Caco-2 (cell line): ENCODE results near the gene OTOGL. TPM values are rescaled to one million over a fixed set of nuclear protein-coding genes. Genes with fewer than 3 reads are reported as not detected.
"Not testable (repeated sequence)": the region's sequence is repeated elsewhere in the genome, so short reads cannot be mapped to it uniquely, and the experiment has no call there.

Experiments used
- BruUV-seq: library from RNA; stranded (reverse); fragments of 400-500 nt; replicated peaks from 2 replicates; lab custom pipeline; 2021; lab: Mats Ljungman, UMichigan
- CTCF ChIA-PET: fragments of 300-600 bp; sonication (Branson Sonifier 250); formaldehyde crosslinking; loops from one replicate; lab custom pipeline; 2022; ENCODE audit warnings: antibody characterized with exemption; lab: Charles Lee
- POLR2A ChIA-PET: fragments of 300-600 bp; sonication (Branson Sonifier 250); formaldehyde crosslinking; loops from one replicate; lab custom pipeline; 2022; ENCODE audit warnings: antibody characterized with exemption; lab: Charles Lee
- DNase-seq, 2 experiments: peaks; one replicate each; pipeline versions ENCODE4 v3.0.0 to v3.0.0-alpha.2; 2020 to 2022
- H3K27me3 ChIP-seq: replicated peaks from 2 replicates; pipeline ENCODE4 v1.6.0; 2011; ENCODE audit warnings: low read length; ENCODE audit not compliant: control insufficient read depth, insufficient read depth
- H3K36me3 ChIP-seq: 2 replicates; pipeline ENCODE4 v1.5.1; 2011; ENCODE audit warnings: low read length; ENCODE audit not compliant: control insufficient read depth, insufficient read depth
- H3K4me1 ChIP-seq: fragments of 250-450 bp; sonication (Bioruptor Pico); 2 replicates; pipeline ENCODE4 v1.5.1; 2020; ENCODE audit warnings: mild to moderate bottlenecking
- H3K4me3 ChIP-seq: 2 replicates; pipeline ENCODE4 v1.5.1; 2011; ENCODE audit warnings: low read depth, mild to moderate bottlenecking, control low read depth, low read length
- H3K9me3 ChIP-seq: fragments of 250-450 bp; sonication (Bioruptor Pico); 2 replicates; pipeline ENCODE4 v1.5.1; 2020; ENCODE audit warnings: mild to moderate bottlenecking, moderate library complexity
- H3K27ac Mint-ChIP-seq: one replicate; pipeline ENCODE4 v1.8.0; 2022; ENCODE audit warnings: mixed read lengths; ENCODE audit not compliant: unreplicated experiment
- H3K27me3 Mint-ChIP-seq: one replicate; pipeline ENCODE4 v1.8.0; 2022; ENCODE audit warnings: mixed read lengths; ENCODE audit not compliant: insufficient read depth, unreplicated experiment
- H3K36me3 Mint-ChIP-seq: one replicate; pipeline ENCODE4 v1.8.0; 2022; ENCODE audit warnings: mild to moderate bottlenecking, mixed read lengths; ENCODE audit not compliant: insufficient read depth, unreplicated experiment
- H3K4me1 Mint-ChIP-seq: one replicate; pipeline ENCODE4 v1.8.0; 2022; ENCODE audit warnings: low read depth, mixed read lengths; ENCODE audit not compliant: unreplicated experiment
- H3K4me3 Mint-ChIP-seq: one replicate; pipeline ENCODE4 v1.8.0; 2022; ENCODE audit warnings: mild to moderate bottlenecking, moderate library complexity, mixed read lengths; ENCODE audit not compliant: unreplicated experiment
- H3K9me3 Mint-ChIP-seq: one replicate; pipeline ENCODE4 v1.8.0; 2022; ENCODE audit warnings: mixed read lengths; ENCODE audit not compliant: unreplicated experiment
- intact Hi-C: fragments of 100-400 bp; cut with micrococcal nuclease; formaldehyde crosslinking; loops from one replicate; pipeline ENCODE4 v1.10.0; 2022; ENCODE audit not compliant: unreplicated experiment
- total RNA-seq: library from RNA; stranded (reverse); gene quantifications from 2 replicates; pipeline ENCODE4 v1.2.3, GENCODE V29; 2022
- TF ChIP-seq, protein P1 (sequence below), 2 experiments: fragments of 200-600 bp in 1 of 2; IDR thresholded peaks; 1 replicate in 1 of 2; 2 replicates in 1 of 2; pipeline versions ENCODE4 v1.5.1 to v1.8.0; 2011 to 2022; ENCODE audit warnings: antibody characterized with exemption in 1 of 2, control low read depth in 1 of 2, inconsistent platforms in 1 of 2, low read depth in 1 of 2, low read length in 1 of 2, mild to moderate bottlenecking in 1 of 2, moderate library complexity in 1 of 2; ENCODE audit not compliant: insufficient read depth in 1 of 2, severe bottlenecking in 1 of 2, unreplicated experiment in 1 of 2

The OTOGL gene
- total RNA-seq, 1 experiment from 2014 or later: 0.39 TPM

DNA sequence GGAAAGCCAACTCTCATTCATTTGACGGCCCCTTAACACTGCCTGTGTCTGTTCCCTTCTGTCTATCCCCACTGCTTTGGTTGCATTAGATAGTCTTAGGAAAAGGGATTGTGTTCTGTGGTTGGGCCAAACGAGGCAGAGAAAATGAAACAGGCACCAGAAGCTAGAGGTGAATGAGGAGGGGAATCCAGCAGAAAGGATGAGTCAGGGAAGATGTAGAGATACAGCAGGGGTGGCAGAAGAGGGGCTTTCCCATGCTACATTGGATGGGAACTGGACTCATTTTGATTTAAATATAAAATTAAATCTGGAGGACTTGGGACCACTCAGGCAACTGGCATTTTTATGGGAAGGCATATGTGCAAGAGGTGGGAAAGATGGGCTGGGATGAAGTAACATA, 43.3 kb downstream of the OTOGL start:
- Mint-ChIP-seq H3K4me1 (no peaks in the 10 kb centered on the region), H3K36me3 (no peaks in the 10 kb centered on the region), H3K27ac (no peak overlapping the region), H3K4me3 (no peak overlapping the region), H3K27me3 (peaks cover 3% of the 10 kb centered on the region), H3K9me3 (no peaks in the 10 kb centered on the region)
- H3K9me3 ChIP-seq: no peaks in the 10 kb centered on the region
- POLR2A ChIA-PET: no interaction called here
- no peaks in the 10 kb centered on the region for H3K36me3 ChIP-seq
- intact Hi-C loops: no loop called here
- no peaks in the 10 kb centered on the region for H3K27me3 ChIP-seq
- no TSS peak for BruUV-seq
- TF ChIP-seq, protein P1, sequence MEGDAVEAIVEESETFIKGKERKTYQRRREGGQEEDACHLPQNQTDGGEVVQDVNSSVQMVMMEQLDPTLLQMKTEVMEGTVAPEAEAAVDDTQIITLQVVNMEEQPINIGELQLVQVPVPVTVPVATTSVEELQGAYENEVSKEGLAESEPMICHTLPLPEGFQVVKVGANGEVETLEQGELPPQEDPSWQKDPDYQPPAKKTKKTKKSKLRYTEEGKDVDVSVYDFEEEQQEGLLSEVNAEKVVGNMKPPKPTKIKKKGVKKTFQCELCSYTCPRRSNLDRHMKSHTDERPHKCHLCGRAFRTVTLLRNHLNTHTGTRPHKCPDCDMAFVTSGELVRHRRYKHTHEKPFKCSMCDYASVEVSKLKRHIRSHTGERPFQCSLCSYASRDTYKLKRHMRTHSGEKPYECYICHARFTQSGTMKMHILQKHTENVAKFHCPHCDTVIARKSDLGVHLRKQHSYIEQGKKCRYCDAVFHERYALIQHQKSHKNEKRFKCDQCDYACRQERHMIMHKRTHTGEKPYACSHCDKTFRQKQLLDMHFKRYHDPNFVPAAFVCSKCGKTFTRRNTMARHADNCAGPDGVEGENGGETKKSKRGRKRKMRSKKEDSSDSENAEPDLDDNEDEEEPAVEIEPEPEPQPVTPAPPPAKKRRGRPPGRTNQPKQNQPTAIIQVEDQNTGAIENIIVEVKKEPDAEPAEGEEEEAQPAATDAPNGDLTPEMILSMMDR (IDR thresholded peaks at IDR 0.05; ENCODE audit: insufficient read depth in 1 of 2, low read depth in 1 of 2, low read length in 1 of 2, severe bottlenecking in 1 of 2, unreplicated experiment in 1 of 2): no peak
- H3K4me1 ChIP-seq: no peaks in the 10 kb centered on the region
- H3K4me3 ChIP-seq: no peak overlapping the region
- DNase-seq: no peak
- CTCF ChIA-PET: no interaction called here

DNA sequence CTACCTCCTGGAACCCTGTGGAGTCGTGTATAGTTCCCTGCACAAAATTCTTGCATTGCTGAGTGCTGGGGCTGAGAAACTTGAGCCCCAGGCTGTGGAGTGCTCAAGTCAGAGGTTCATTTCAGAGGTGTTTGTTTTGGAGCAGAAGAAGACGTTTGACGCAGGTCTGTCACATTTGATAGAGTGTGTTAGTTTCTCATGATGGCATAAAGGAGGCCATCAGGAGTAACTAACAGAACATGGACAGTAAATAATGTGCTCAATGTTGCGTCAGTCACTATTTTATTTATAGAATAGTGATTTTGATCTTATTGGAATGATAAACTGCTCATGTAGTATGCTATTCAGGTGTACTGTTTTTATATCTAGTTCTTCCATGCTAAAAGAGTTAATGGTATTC, 44.2 kb downstream of the OTOGL start:
- Histone ChIP-seq H3K4me3 (no peak overlapping the region), H3K36me3 (no peaks in the 10 kb centered on the region), H3K4me1 (no peaks in the 10 kb centered on the region), H3K27me3 (no peaks in the 10 kb centered on the region), H3K9me3 (no peaks in the 10 kb centered on the region)
- Mint-ChIP-seq H3K9me3 (no peaks in the 10 kb centered on the region), H3K4me1 (no peaks in the 10 kb centered on the region), H3K4me3 (no peak overlapping the region), H3K36me3 (no peaks in the 10 kb centered on the region), H3K27ac (no peak overlapping the region), H3K27me3 (peaks cover 3% of the 10 kb centered on the region)
- BruUV-seq: no TSS peak
- DNase-seq: no peak
- CTCF ChIA-PET: no interaction called here
- intact Hi-C loops: no loop called here
- TF ChIP-seq, protein P1 (IDR thresholded peaks at IDR 0.05; ENCODE audit: insufficient read depth in 1 of 2, low read depth in 1 of 2, low read length in 1 of 2, severe bottlenecking in 1 of 2, unreplicated experiment in 1 of 2): no peak
- POLR2A ChIA-PET: no interaction called here

DNA sequence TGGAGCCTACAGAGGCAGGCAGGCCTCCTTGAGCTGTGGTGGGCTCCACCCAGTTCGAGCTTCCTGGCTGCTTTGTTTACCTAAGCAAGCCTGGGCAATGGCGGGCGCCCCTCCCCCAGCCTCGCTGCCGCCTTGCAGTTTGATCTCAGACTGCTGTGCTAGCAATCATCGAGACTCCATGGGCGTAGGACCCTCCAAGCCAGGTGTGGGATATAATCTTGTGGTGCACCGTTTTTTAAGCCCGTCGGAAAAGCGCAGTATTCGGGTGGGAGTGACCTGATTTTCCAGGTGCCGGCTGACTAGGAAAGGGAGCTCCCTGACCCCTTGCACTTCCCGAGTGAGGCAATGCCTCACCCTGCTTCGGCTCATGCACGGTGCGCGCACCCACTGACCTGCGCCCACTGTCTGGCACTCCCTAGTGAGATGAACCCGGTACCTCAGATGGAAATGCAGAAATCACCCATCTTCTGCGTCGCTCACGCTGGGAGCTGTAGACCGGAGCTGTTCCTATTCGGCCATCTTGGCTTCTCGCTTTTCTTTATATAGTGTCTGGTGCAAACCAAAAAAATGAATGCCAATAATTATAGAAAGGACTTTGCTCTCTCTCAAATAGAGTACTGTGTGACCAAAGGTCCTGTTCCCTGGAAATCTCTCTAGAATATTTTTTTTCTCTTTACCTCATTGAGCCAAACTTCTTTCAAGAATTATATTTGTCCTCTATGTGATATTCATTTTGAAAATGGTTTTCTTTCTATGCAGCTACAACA, 50.4 kb downstream of the OTOGL start:
- intact Hi-C loops, H3K4me1 Mint-ChIP-seq, H3K9me3 ChIP-seq, H3K36me3 Mint-ChIP-seq, CTCF ChIA-PET, H3K36me3 ChIP-seq, H3K9me3 Mint-ChIP-seq, H3K4me1 ChIP-seq, H3K27me3 Mint-ChIP-seq, BruUV-seq, H3K27me3 ChIP-seq: not testable (repeated sequence)
- H3K4me3 Mint-ChIP-seq: peak overlapping the region; percentile 84
- peak overlapping the region; percentile 82 for H3K27ac Mint-ChIP-seq
- H3K4me3 ChIP-seq: peak overlapping the region; percentile 34
- DNase-seq: peak; percentile 50 to 57
- POLR2A ChIA-PET: interaction anchor here (0.5 kb wide), 1 partner anchor 734 kb away, joined by 3 read pairs; no protein-coding TSS in a partner anchor
